Endodermal cell (in vitro differentiated cells): ENCODE measurements around the gene TMBIM1. TPM values are rescaled to one million over a fixed set of nuclear protein-coding genes. Genes with fewer than 3 reads are reported as not detected.

Source experiments
- DNase-seq: peaks from one replicate; pipeline ENCODE4 v3.0.0-alpha.2; 2017
- H3K27ac ChIP-seq: 2 replicates; pipeline ENCODE4 v1.5.1; 2013; ENCODE audit warnings: mild to moderate bottlenecking, low read depth, low read length, moderate library complexity
- H3K27me3 ChIP-seq: 2 replicates; pipeline ENCODE4 v1.6.1; 2013; ENCODE audit warnings: mild to moderate bottlenecking, low read length, moderate library complexity; ENCODE audit not compliant: insufficient read depth, control insufficient read depth, poor library complexity, severe bottlenecking
- H3K36me3 ChIP-seq: 2 replicates; pipeline ENCODE4 v1.7.0; 2013; ENCODE audit warnings: mild to moderate bottlenecking, low read length, moderate library complexity; ENCODE audit not compliant: control insufficient read depth, insufficient read depth
- H3K4me1 ChIP-seq: one replicate; pipeline ENCODE4 v1.7.0; 2013; ENCODE audit warnings: low read length; ENCODE audit not compliant: control insufficient read depth, insufficient read depth
- H3K4me3 ChIP-seq: 2 replicates; pipeline ENCODE4 v1.5.1; 2013; ENCODE audit warnings: mild to moderate bottlenecking, low read length, moderate library complexity
- H3K9ac ChIP-seq: 2 replicates; pipeline ENCODE4 v1.6.1; 2013; ENCODE audit warnings: mild to moderate bottlenecking, low read length, moderate library complexity; ENCODE audit not compliant: poor library complexity, severe bottlenecking; ENCODE audit errors: extremely low read depth
- H3K9me3 ChIP-seq: 2 replicates; pipeline ENCODE4 v1.6.1; 2013; ENCODE audit warnings: mild to moderate bottlenecking, low read length, moderate library complexity; ENCODE audit not compliant: control insufficient read depth
- H3K27ac Mint-ChIP-seq: 2 replicates; pipeline ENCODE4 v1.8.0; 2020; ENCODE audit warnings: mixed read lengths
- H3K27me3 Mint-ChIP-seq: 2 replicates; pipeline ENCODE4 v1.8.0; 2021; ENCODE audit warnings: mild to moderate bottlenecking, mixed read lengths; ENCODE audit not compliant: insufficient read depth
- H3K36me3 Mint-ChIP-seq: 2 replicates; pipeline ENCODE4 v1.8.0; 2020; ENCODE audit warnings: low read depth, mixed read lengths
- H3K4me1 Mint-ChIP-seq: 2 replicates; pipeline ENCODE4 v1.8.0; 2020; ENCODE audit warnings: mixed read lengths
- H3K4me3 Mint-ChIP-seq: 2 replicates; pipeline ENCODE4 v1.8.0; 2020; ENCODE audit warnings: mild to moderate bottlenecking, moderate library complexity, mixed read lengths
- H3K9me3 Mint-ChIP-seq: 2 replicates; pipeline ENCODE4 v1.8.0; 2020; ENCODE audit warnings: mild to moderate bottlenecking, mixed read lengths
- WGBS, 2 experiments: methylation state at CpG; one replicate each; pipeline versions ENCODE4 v1.1.5 to v1.1.7; 2013; ENCODE audit warnings: missing lambda C conversion rate in 2 of 2, mixed read lengths in 1 of 2; ENCODE audit not compliant: insufficient coverage in 1 of 2, insufficient read length in 1 of 2; 5-methylcytosine and 5-hydroxymethylcytosine counted together
- total RNA-seq, 2 donors: library from RNA; stranded (reverse); fragmentation: NEBNext Ultra II Directional in 1 of 2; extraction: Animal tissue kit (Norgen Biotek cat#: 25700) in 1 of 2; gene quantifications; 2 replicates in 1 of 2; 3 replicates in 1 of 2; pipeline ENCODE4 v1.2.1, GENCODE V29; 2021
- TF ChIP-seq, protein P1 (sequence below): fragments of 200-600 bp; sonication (generic); conservative IDR thresholded peaks from 2 replicates; pipeline ENCODE4 v1.5.0; 2021; ENCODE audit warnings: antibody characterized with exemption, mild to moderate bottlenecking

TMBIM1 gene
- total RNA-seq, 2 donors from 2014 or later, result 50.7 to 53.8 TPM

- H3K27me3 Mint-ChIP-seq, result no peaks in the 10 kb centered on the region
Observed at GRCh38 chr2:218266316-218266979, 25.9 kb downstream of the TMBIM1 start.

GRCh38 chr2:218265626-218266025 is 26.7 kb downstream of the TMBIM1 start:
- H3K9ac ChIP-seq, result no peak overlapping the region
- no peak overlapping the region for H3K27ac ChIP-seq
- H3K4me3 ChIP-seq, result no peak overlapping the region
- H3K27me3 ChIP-seq, result no peaks in the 10 kb centered on the region
- H3K4me1 ChIP-seq, result no peaks in the 10 kb centered on the region
- H3K27ac Mint-ChIP-seq, result peak overlapping the region; percentile 61
- H3K27me3 Mint-ChIP-seq, result no peaks in the 10 kb centered on the region
- H3K4me3 Mint-ChIP-seq, result no peak overlapping the region
- 94% methylated on average over 6 to 8 of the region's 8 CpGs for WGBS, 2 experiments
- H3K4me1 Mint-ChIP-seq, result peaks cover 12% of the 10 kb centered on the region
- TF ChIP-seq, protein P1, sequence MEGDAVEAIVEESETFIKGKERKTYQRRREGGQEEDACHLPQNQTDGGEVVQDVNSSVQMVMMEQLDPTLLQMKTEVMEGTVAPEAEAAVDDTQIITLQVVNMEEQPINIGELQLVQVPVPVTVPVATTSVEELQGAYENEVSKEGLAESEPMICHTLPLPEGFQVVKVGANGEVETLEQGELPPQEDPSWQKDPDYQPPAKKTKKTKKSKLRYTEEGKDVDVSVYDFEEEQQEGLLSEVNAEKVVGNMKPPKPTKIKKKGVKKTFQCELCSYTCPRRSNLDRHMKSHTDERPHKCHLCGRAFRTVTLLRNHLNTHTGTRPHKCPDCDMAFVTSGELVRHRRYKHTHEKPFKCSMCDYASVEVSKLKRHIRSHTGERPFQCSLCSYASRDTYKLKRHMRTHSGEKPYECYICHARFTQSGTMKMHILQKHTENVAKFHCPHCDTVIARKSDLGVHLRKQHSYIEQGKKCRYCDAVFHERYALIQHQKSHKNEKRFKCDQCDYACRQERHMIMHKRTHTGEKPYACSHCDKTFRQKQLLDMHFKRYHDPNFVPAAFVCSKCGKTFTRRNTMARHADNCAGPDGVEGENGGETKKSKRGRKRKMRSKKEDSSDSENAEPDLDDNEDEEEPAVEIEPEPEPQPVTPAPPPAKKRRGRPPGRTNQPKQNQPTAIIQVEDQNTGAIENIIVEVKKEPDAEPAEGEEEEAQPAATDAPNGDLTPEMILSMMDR, result no peak
- no peaks in the 10 kb centered on the region for H3K9me3 Mint-ChIP-seq
- H3K9me3 ChIP-seq, result no peaks in the 10 kb centered on the region
- no peak for DNase-seq
- H3K36me3 Mint-ChIP-seq, result peaks cover 34% of the 10 kb centered on the region
- peaks cover 35% of the 10 kb centered on the region for H3K36me3 ChIP-seq

More at GRCh38 chr2:218266316-218266979, 25.9 kb downstream of the TMBIM1 start:
- TF ChIP-seq, protein P1, result no peak
- no peak for DNase-seq
- Mint-ChIP-seq H3K4me3 (no peak overlapping the region), H3K36me3 (peaks cover 34% of the 10 kb centered on the region), H3K9me3 (no peaks in the 10 kb centered on the region), H3K27ac (no peak overlapping the region), H3K4me1 (peaks cover 12% of the 10 kb centered on the region)
- Histone ChIP-seq H3K9ac (no peak overlapping the region), H3K27ac (no peak overlapping the region), H3K9me3 (no peaks in the 10 kb centered on the region), H3K27me3 (no peaks in the 10 kb centered on the region), H3K4me3 (no peak overlapping the region), H3K36me3 (peaks cover 35% of the 10 kb centered on the region), H3K4me1 (no peaks in the 10 kb centered on the region)
- 92 to 94% methylated on average over 4 to 15 of the region's 15 CpGs for WGBS, 2 experiments

GRCh38 chr2:218264773-218265561 is 27.3 kb downstream of the TMBIM1 start:
- H3K27ac Mint-ChIP-seq, result peak overlapping the region; percentile 30
- peaks cover 35% of the 10 kb centered on the region for H3K36me3 ChIP-seq
- peaks cover 15% of the 10 kb centered on the region for H3K4me1 Mint-ChIP-seq
- no peak overlapping the region for H3K27ac ChIP-seq
- no peak for DNase-seq
- H3K27me3 ChIP-seq, result no peaks in the 10 kb centered on the region
- TF ChIP-seq, protein P1, result no peak
- H3K4me3 ChIP-seq, result no peak overlapping the region
- no peaks in the 10 kb centered on the region for H3K27me3 Mint-ChIP-seq
- no peaks in the 10 kb centered on the region for H3K9me3 Mint-ChIP-seq
- no peak overlapping the region for H3K9ac ChIP-seq
- no peaks in the 10 kb centered on the region for H3K4me1 ChIP-seq
- H3K4me3 Mint-ChIP-seq, result no peak overlapping the region
- H3K36me3 Mint-ChIP-seq, result peaks cover 34% of the 10 kb centered on the region
- WGBS, 2 experiments, result 92 to 98% methylated on average over 9 to 22 of the region's 22 CpGs
- H3K9me3 ChIP-seq, result no peaks in the 10 kb centered on the region
